A673 (cell line): ENCODE data around the gene DPPA5.

ENCODE experiments used
- CTCF ChIP-seq: fragments of 300-800, 200-600 bp; sonication (generic); conservative IDR thresholded peaks from 2 replicates; pipeline ENCODE4 v1.5.1; 2017; ENCODE audit warnings: low read depth, mild to moderate bottlenecking, antibody characterized with exemption, low read length, moderate library complexity, mixed read lengths
- EZH2 ChIP-seq: fragments of 200-600 bp; sonication (generic); IDR thresholded peaks from 2 replicates; pipeline ENCODE4 v1.6.1; 2017; ENCODE audit warnings: borderline replicate concordance, low read depth, mild to moderate bottlenecking, mixed read lengths, antibody characterized with exemption, low read length; ENCODE audit not compliant: poor library complexity, severe bottlenecking

DNA sequence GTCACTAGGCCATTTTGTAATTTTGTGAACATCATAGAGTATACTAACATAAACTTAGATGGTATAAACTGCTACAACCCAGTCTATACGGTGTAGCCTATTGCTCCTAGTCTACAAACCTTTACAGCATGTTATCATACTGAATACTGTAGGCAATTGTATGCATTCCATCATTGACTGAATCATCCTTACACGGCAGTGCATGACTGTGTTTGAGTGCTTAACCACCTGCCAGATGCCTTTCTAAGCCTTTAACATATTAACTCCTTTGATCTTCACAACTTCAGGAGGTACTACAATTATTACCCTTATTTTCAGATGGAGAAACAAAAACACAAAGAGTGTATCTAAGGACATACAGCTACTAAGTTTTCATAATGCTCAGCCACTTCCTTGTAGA lies 14.0 kb downstream of the DPPA5 start:
- TF ChIP-seq CTCF (no peak), EZH2 (no peak)
